AG04449 (cell line): Measurements from ENCODE around the gene MTG1.

Experiments used
- CTCF ChIA-PET: fragments of 350-600 bp; formaldehyde crosslinking; extraction: SDS; loops from one replicate; lab custom pipeline; 2021; ENCODE audit warnings: antibody characterized with exemption; lab: Yijun Ruan, JAX
- POLR2A ChIA-PET: fragments of 400-600, 350-600 bp; formaldehyde crosslinking; extraction: SDS; loops from one replicate; lab custom pipeline; 2020; ENCODE audit warnings: antibody characterized with exemption, inconsistent platforms; lab: Yijun Ruan, JAX
- DNase-seq: peaks from one replicate; pipeline ENCODE4 v3.0.0-alpha.2; 2010; ENCODE audit warnings: low read depth, low spot score
- H3K4me3 ChIP-seq: 2 replicates; pipeline ENCODE4 v1.5.1; 2011; ENCODE audit warnings: low read depth, mild to moderate bottlenecking, control low read depth, low read length
- CTCF ChIP-seq: IDR thresholded peaks from one replicate; pipeline ENCODE4 v1.5.1; 2011; ENCODE audit warnings: mild to moderate bottlenecking, moderate library complexity, low read length, control low read depth, inconsistent platforms; ENCODE audit not compliant: insufficient read depth; ENCODE audit errors: missing control alignments

Gene MTG1

GRCh38 chr10:133451346-133451745 is 57.4 kb downstream of the MTG1 start:
- no peak overlapping the region for H3K4me3 ChIP-seq
- TF ChIP-seq CTCF: no peak
- POLR2A ChIA-PET: no interaction called here
- CTCF ChIA-PET: interaction anchor here (1.0 to 3.4 kb wide), 4 partner anchors 11 to 122 kb away, joined by 3 to 12 read pairs (median 4); no protein-coding TSS in a partner anchor
- no peak for DNase-seq

GRCh38 chr10:133452453-133452852 is 58.5 kb downstream of the MTG1 start:
- TF ChIP-seq CTCF: no peak
- ChIA-PET CTCF (interaction anchor here (1.2 to 3.4 kb wide), 2 partner anchors 10 to 123 kb away, joined by 3 to 12 read pairs; no protein-coding TSS in a partner anchor), POLR2A (no interaction called here)
- no peak overlapping the region for H3K4me3 ChIP-seq
- no peak for DNase-seq

- ChIA-PET CTCF (interaction anchor here (1.1 to 3.4 kb wide), 2 partner anchors 9 to 124 kb away, joined by 3 to 12 read pairs; no protein-coding TSS in a partner anchor), POLR2A (no interaction called here)
- DNase-seq: no peak
- no peak for TF ChIP-seq CTCF
- no peak within 1 kb of the TSS for H3K4me3 ChIP-seq
Observed at GRCh38 chr10:133453516-133454203, 59.7 kb downstream of the MTG1 start, which contains the start of gene SCART1. TSS of gene SCART1 (plus strand) at chr10:133453945. CDS start at chr10:133453998, 53 bp downstream.

DNA sequence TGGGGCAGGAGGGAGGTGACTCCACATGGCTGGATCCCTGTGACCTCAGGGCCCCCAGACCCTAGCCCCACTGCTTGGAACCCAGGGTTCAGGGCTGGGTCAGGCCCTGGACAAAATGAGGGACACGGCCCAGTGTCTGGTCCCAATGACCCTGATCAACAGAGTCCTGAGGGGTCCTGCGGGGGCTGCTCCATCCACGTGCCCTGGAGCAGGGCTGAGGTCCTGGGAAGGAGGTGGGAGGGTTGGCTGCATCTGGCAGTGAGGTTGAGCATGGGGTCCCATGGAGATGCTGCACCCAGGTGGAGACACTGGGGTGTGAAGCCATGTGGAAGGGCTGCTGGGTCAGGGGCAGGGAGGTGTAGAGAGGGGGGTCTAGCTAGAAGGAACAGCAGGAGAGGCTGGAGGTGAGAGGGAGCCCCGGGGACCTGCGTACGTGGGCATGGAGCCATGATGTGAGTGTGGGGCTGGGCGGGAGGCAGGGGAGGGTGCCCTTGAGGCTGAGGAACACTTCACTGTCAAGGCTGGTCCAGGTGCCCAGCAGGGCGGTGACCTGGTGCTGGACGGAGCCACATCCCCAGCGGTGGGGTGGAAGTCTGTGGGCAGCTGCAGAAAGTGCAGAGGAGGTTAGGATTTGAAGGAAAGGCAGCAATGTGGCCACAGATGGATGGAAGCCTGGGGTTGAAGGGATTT is 60.4 kb downstream of the MTG1 start:
- ChIA-PET CTCF (interaction anchor here (1.1 kb wide), 1 partner anchor 8 kb away, joined by 3 read pairs; no protein-coding TSS in a partner anchor), POLR2A (no interaction called here)
- DNase-seq: no peak
- TF ChIP-seq CTCF: no peak
- no peak overlapping the region for H3K4me3 ChIP-seq

DNA sequence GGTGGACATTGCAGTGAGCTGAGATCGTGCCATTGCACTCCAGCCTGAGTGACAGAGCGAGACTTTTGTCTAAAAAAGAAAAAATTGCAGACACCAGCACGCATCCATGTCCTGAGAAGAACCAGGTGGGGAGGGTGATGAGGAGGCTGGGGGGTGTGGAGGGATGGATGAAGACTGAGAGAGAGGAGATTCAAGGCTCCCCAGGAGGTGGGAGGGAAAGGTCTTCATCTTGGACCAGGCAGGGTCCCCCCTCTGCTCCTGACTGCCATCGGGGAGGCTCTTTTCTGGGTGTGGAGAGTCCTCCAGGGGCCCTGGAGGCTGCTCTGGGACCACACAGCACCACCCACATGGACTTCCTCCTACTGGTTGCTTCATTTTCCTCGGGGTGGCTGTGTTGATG is 61.2 kb downstream of the MTG1 start:
- no peak for TF ChIP-seq CTCF
- ChIA-PET CTCF (no interaction called here), POLR2A (no interaction called here)
- no peak for DNase-seq
- no peak overlapping the region for H3K4me3 ChIP-seq

- POLR2A ChIA-PET: no interaction called here
- CTCF ChIA-PET: no interaction called here
- no peak overlapping the region for H3K4me3 ChIP-seq
- TF ChIP-seq CTCF: no peak
- no peak for DNase-seq
Observed at GRCh38 chr10:133455611-133456031, 61.7 kb downstream of the MTG1 start.
